ENCODE data around the gene FGD4.

Gene FGD4

DNA sequence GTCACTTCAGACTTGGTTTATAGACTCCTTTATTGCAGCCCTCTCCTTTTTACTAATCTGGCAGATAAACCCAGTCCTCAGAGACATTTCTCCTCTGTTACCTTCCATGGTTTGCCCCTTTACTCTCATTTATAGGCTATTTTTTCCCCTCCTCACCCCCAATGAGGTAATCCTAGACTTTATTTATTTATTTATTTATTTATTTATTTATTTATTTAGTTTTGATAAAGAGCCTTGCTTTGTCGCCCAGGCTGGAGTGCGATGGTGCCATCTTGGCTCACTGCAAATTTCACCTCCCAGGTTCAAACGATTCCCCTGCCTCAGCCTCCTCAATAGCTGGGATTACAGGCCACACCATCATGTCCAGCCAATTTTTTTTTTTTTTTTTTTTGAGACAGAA is 8.4 kb downstream of the FGD4 start:
- no peak for DNase-seq

DNA sequence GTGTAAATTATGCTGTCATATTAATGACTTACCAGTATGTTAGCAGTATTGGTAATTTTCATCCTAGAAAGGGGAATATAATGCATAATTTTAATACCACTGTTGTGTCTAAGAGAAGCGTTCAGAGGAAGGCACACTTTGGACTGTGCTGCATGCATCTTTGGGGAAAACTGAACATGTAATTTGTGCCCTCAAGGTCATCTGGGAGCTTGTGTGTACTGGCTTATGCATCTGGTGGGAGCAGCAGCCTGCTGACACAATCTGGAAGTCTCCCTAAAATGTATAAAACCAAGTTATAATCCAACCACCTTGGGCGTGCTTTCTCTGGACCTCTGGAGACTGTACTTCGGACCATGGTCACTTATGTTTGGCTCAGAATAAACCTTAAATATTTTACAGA is 14.1 kb downstream of the FGD4 start:
- no peak for DNase-seq

- DNase-seq = no peak
Observed at GRCh38 chr12:32418221-32418620, 18.9 kb downstream of the FGD4 start.

GRCh38 chr12:32418903-32419519 is 19.7 kb downstream of the FGD4 start:
- no peak for DNase-seq

GRCh38 chr12:32419520-32419960 is 20.2 kb downstream of the FGD4 start:
- DNase-seq = no peak

DNA sequence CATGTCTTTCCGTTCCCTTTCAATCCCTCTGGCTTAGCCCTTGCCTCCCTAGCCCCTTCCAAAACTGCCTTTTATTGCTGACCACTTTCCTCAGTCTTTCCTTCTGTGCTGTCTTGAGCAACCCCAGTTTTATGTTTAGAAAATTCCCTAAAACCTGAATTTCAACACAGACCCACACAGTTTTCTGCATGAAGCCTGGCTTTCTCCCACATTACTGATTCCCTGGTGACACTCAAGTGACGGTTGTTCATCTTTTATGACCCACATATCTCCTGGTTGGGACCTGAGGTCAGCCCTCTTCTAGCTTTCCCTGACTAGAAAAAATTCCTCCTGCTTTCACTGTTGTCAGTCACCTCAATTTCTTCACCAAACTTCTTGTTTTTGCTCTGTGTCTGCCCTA is 21.0 kb downstream of the FGD4 start:
- no peak for DNase-seq

GRCh38 chr12:32423559-32423958 is 24.2 kb downstream of the FGD4 start:
- no peak for DNase-seq

DNA sequence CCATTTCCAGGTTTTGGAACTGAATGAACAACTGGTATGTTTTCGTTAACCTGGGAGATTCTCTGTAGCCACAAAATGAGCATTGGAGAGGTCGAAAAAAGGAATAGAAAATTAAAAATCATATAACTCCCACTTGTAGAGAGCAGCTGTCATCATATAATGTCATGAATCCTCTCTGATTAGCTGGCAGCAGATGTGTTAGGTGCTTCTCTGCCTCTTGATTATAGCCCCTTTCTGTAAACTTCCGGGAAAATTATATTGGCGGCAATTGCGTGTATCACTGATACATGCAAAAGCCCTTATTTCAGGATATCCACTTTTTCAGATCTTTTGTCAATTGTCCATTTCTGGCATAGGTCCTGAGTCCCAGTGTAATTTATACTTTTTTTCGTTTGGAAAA is 31.7 kb downstream of the FGD4 start:
- DNase-seq = peak; percentile 19 to 61

- no peak for DNase-seq
Observed at GRCh38 chr12:32435921-32436705, 36.8 kb downstream of the FGD4 start.

- DNase-seq = no peak
Observed at GRCh38 chr12:32437095-32437515, 37.7 kb downstream of the FGD4 start.

DNA sequence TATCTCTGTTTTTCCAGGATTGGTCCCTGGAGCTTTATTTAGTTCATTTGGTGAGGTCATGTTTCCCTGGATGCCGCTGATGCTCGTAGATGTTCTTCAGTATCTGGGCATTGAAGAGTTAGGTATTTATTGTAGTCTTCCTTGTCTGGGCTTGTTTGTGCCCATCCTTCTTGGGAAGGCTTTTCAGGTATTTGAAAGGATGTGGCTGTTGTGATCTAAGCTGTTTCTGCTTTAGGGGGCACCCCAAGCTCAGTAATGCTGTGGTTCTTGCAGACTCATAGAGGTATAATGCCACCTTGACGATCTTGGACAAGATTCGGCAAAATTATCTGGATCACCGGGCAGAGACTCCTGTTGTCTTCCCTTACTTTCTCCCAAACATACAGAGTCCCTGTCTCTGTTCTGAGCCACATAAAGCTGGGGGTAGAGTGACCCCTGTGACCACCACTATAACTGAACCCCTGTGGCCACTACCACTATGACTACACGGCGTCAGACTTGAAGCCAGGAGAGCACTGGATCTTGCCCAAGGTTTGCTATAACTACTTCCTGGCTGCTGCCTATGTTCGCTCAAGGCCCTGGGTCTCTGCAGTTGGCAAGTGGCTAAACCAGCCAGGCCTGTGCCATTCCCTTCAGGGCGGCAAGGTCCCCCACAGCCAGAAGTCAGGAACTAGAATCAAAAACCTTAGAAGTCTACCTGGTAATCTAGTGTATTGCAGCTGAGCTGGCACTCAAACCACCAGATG is 40.9 kb downstream of the FGD4 start:
- no peak for DNase-seq

DNA sequence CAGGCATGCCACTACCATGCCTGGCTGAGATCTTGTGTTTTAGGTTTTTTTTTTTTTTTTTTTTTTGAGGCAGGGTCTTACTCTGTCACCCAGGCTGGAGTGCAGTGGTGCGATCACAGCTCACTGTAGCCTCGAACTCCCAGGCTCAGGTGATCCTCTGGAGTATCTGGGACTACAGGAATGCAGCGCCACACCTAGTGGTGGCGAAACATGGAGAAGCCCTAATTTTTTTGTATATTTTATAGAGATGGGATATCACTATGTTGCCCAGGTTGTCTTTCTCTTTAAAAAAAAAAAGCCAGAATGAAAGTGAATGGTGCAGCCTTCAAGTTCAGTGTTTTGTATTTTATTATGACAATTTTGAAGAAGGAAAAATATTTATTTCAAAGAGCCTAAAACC is 44.1 kb downstream of the FGD4 start:
- DNase-seq = no peak

DNA sequence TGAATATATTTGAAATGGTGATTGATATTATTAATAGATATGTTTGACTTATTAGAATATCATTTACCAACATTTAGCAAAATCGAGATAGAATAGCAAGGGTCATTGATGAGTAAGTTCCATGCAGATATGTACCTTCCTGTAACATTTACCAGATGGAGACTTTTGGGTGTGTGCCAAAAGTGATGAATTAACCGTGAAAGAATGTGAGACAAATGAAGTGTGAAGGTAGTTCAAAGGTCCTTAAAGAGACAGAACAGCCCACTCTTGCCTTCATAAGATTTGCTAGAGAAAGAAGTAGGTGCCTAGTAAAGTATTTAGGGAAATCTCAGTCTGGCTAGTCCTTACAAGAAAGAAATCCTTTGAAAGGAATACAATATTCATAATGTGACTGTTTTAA is 45.5 kb downstream of the FGD4 start:
- DNase-seq = peak; percentile 49 to 63

- no peak for DNase-seq
Observed at GRCh38 chr12:32445356-32445755, 46.0 kb downstream of the FGD4 start.

DNA sequence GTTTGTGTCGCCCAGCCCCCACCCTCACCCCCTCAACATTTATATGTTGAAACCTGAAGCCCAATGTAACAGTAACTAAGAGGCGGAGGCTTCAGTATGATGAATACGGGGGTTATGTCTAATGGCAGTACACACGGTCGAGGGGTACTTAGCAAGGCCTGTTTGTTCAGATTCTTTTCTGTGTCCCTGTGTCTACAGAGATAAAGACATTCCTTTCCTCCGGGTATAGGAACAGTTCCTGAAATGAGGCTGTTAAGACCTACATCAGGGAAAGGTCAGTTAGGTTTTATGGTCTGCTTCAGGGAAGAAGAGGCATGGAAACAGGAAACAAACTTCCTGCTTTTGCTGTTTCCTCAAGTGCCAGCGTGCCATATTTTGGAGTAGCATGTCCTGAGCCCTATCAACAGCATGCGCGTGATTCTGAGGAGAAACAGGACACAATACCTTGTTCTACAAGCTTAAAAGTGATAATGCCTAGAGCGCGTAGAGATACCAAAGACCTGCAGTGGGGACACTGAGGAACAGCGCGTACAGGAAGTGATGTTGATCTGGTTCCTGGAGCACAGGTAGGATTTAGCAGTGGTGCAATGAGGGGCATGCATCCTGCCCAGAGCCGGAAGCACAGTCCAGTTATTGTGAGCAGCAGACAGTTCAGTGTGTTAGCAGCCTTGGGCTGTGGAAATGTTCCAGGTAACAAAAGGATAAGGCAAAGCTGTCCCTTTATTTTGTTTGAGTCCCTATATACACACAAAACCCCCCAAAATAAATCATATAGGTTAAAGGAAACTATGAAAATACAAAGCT is 47.2 kb downstream of the FGD4 start:
- DNase-seq = no peak

GRCh38 chr12:32448586-32448985 is 49.2 kb downstream of the FGD4 start:
- DNase-seq = no peak

- no peak for DNase-seq
Observed at GRCh38 chr12:32450363-32450762, 51.0 kb downstream of the FGD4 start.

DNA sequence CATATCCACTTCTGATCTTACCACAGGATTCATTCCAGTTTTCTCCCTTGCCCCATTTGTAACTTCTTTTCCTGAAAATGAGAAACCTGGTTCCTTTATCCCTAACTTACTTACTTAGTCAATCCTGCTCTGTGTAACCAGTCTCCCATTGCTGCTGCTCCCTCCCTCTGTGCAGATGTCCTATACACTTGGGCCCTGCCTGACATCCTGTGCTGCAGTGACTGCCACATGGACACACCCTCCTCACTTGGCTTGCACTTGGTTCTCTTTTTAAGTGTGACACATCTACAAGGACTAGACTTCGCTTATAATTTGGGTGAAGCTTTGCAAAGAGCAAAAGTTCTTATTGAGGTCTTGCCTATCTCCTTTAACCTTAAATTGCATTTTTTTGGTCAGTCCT is 51.4 kb downstream of the FGD4 start:
- DNase-seq = no peak

DNA sequence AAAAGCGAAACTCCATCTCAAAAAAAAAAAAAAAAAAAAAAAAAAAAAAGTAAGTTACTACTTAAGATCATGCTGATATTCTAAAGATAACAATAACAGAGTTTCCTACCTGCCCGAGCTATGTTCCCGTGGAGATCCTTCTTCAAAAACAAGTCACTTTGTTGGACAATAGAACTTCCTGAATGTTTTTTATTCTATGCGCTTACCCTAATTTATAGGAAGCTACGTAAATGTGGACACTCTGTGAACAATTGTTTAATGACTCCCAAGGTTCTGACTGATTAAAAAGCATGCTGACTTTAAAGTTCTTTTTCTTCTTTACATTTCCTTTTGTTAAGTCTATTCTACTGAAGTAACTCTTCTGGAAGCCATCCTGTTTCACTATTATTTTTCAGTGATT is 52.5 kb downstream of the FGD4 start:
- DNase-seq = no peak

GRCh38 chr12:32454075-32454474 is 54.7 kb downstream of the FGD4 start:
- no peak for DNase-seq

DNA sequence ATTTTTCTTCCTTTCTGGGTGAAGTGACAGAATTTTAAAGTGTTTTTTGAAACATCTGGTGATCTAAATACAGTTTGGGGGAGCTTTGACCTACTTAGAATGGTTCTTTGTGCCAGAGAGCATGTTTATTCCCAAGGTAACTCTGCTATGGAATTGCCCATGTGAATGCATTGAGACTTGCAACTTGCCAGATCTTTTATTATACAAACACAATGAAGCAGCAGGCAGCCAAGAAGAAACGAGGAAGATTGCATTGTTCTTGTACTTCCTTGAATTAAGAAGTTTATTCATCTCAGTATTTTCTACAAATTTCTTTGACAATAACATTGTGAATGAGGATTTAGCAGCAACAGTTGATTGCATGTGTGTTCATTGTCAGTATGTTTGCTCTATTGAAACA is 55.5 kb downstream of the FGD4 start:
- no peak for DNase-seq

- DNase-seq = peak in 1 of 2 experiments; percentile 59
Observed at GRCh38 chr12:32455607-32456071, 56.3 kb downstream of the FGD4 start.
